TTC549 (cell line): Measurements from ENCODE around the gene GNA14.
"Not testable (repeated sequence)": the region's sequence is repeated elsewhere in the genome, so short reads cannot be mapped to it uniquely, and the experiment has no call there.

Source experiments
- FAIRE-seq: peaks from 2 replicates; lab custom pipeline; 2012; peaks lifted over from hg19 to GRCh38; lab: Jason Lieb, UNC

Gene GNA14

DNA sequence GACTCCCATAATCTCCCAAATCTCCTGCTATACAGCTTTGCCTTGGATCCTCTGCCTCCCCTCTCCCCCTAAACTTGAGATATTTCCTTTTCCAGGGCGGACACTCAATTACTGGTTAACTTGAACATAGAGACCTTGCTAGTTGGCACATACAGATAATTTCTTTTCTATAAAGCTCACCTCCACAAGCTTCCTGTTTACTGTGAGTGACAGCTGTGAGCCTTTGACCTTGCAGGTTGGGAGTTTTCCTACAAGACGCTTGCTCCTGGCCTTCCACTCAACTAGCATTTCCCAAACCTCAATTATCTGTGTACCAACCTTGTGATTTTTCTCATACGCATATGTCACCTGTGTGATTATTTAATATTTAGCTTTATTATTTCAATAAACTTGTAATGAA, 114.5 kb downstream of the GNA14 start:
- FAIRE-seq, result no peak

DNA sequence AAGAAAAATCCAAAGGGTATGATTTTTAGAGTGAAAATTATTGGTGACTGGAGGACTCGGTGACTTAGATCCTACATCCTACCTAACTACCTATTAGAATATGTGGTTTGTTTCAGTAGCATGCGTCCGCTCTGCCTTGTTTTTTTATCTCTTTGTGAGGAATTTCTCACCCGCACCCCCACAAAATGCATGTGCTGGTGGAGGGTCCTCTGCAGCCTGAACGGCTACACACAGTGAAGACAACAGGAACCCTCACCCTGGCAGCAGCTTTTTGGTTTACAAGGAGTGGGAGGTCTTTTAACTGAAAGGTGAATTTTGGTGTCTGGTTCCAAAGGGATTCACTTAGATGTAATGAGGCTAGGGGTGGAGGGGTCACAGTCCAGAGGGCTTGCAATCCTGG, 115.5 kb downstream of the GNA14 start:
- no peak for FAIRE-seq

DNA sequence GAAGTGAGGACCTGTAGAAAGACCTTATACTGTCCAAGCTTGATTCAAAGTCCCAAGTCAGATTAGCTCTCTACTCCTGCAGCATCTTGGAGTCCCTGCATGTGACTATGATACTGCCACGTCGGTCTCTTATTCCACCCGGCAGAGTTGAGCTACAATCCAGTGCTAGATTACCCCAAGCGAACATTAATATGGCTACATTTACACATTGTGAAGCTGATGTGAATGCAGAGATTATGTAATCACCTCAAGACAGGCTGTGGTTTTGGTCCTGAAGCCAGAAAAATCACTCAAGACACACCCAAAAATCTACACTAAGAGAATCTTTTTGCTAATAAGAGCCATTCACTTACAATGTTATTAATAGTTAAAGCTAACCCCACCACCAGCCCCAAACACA, 116.7 kb downstream of the GNA14 start:
- no peak for FAIRE-seq

DNA sequence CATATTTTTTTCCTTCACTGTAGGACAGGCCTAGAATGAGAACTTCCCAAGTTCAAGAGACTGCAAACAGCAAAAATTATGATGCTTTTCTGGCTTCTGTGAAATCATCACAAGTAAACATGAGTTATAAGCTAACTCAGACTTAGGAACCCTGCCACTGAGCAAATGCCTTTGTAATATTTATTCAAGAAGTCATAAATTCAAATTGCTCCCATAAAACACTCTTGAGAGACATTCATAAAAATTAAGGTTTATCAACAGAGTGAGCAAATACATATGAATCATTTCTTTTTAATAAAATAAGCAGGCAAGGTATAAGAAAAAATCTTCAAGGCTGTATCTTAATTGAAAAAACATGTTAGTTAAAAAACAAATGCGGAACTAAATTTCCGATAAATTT, 124.2 kb downstream of the GNA14 start:
- FAIRE-seq, result no peak

DNA sequence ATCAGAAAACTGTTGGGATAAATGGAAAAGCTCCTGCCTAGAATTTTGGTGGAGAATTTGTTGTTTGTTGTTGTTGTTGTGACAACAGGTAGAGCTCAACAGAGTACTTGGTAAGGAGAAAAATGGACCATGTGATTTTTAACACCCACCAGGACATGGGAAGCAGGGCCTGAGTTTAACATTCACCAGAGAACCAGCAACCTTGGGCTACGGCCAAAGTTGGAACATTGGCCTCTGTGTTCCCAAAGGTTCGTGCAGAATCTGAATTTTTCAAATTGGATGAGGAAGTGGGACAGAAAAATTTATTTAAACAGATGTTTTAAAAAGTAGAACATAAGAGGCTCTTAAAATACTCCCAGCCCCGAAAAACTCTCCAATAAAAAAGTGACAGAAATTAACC, 127.0 kb downstream of the GNA14 start:
- FAIRE-seq, result no peak

DNA sequence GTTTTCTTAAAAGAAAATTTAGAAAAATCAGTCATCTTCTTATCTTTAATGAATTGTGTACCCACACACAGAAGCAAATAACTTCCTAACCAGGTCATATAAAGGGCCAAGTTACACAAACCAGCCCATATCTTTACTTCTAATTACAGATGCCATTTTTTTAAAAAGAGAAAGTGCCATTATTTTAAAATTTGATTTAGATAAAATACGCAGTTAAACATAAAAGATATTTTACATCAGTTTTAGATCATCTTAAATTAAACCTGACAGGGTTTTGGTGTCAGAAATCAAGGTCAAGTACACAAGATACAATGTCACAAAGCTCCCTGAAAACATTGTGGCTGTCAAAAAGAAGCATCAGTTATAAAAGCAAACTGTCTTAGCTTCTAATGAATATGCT, 129.4 kb downstream of the GNA14 start:
- FAIRE-seq, result no peak

DNA sequence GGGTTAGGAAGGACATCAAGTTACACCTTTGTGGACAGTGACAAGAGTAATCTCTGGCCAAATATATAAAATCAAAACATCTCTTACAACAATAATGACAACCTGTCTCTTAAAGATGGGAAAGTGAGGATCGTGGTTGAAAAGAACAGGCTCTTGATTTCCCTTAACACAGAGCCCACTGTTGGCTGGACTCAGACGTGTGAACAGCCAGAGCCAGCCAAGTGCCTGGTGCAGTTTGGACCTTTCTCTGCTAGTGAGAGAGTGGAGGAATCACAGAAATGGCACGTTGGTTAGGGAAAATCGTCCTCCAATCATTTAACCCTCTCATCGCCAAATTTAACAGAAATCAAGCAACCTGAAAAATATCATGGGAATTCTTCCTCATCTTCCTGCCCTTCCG, 131.3 kb downstream of the GNA14 start:
- FAIRE-seq, result no peak

DNA sequence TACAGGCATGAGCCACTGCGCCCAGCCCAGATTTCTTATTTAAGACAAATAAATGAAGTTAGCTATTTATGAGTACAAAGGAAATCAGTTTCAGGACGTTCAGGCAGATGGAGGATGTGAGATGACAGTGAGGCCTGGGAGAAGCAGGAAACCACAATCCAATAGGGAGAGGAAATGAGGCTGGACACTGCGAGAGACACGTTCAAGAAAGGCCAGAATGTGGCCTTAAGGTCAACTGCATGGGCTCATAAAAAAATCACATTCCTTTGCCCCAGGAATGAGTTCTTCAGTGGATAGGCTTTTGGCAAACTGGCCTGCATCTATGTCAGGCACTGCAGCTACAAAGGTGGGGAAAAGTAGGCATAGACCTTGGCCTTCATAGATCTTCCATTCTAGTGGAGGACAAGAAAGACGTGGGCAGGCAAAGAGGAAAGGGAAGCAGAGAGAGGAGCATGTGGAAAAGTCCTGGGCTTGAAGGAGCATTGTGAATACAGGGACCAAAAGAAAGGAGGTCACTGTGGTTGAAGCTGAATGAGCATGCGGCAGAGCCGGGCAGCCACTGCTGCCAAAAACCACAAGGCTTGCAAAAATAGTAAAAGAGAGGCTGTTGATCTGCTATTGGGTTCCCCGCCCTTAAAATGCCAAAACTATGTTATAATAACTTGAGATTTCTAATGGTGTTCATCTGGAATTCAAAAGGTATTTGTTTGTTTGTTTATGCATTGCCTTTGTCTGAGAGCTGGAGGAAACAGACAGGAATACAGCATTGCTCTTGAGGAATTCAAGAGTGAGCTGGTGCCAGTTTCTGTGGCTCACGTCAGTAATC, 133.0 kb downstream of the GNA14 start:
- FAIRE-seq, result no peak

DNA sequence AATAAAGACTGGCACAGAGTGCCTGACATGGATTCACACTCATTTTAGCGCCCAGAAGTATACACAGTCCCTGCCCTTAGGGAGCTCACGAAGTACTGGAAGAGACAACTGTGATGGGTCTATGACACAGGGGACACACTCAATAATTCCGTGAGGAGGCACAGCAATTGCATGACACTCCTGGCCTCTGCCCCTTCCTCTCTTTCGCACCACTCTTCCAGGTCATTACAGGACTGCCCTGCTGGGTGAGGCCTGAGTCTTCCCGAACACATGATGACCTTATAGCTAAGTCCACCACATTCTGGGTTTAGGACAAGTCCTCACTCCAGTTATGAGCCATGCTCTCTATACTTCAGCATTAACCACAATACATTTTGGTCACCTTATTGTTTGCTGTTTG, 134.7 kb downstream of the GNA14 start:
- FAIRE-seq, result no peak

DNA sequence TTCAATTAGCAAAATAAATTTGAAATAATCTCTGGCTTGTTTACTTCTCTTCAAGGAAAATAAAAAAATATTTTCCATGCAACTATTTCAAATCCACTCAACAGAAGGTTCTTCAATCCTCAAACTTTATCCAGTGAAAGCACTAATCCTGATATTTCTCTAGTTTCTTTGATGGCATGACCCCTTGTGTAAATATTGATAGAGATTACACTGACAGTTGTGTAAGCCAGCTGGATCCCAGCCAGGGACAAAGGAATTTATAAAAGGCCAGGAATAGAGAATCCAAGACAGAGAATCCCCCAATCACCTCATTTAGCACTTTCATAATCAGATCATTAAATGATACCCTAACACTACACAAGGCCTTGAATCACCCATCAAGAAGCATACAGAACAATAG, 135.2 kb downstream of the GNA14 start:
- no peak for FAIRE-seq

DNA sequence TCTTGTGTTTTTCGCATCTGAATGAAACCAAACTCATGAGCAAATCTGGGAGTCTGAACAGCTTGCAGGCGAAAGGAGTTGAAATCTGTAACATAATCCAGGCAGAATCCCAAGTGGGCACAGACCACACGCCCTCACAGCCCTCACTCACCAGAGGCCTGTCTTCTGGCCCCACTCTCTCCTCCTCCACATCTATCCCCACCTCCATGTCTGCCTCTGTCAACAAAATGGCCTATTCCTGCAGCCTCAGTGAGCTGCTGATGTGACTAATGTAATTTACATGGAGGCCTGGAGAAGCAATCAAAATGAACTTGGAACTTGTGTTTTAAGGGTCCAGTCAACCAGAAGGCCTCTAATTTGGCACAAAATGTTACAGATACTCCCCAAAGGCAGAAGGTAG, 136.6 kb downstream of the GNA14 start:
- no peak for FAIRE-seq

DNA sequence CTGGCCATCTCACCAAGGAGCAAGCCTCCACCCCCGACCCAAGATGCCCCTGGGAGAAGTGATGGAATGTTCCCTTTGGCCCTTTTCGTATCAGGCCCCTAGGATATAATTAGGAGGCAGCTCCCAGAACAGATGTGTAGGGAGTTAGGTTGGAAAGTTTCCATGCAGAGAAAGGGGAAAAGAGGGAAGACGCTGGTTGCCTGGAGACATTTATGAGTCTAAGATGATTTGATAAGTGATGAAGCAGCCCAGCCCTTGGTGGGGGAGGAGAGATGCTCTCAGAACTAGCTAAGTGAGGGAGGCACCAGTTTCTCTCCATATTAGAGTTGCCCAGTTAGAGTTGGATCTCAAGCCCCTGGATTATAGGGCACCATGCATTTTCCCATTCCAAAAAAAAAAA, 137.5 kb downstream of the GNA14 start:
- FAIRE-seq, result no peak

DNA sequence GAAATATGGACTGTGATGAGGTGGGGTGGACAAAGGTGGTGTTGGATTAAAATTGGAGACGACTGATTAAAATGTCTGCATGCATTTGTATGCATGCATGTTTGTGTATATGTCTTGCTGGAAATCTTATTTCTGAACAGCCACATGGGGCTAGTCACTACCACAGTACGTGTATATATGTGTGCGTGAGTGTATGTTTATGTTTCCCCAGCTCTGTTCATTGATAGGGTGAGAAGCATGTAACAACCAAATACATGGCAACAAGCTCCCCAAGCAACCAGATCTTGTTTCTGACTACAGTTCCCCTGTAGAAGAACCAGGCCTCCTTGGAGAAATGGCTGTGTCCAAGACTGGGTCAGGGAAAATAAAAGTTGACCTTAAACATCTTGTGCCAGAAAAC, 139.7 kb downstream of the GNA14 start:
- no peak for FAIRE-seq

DNA sequence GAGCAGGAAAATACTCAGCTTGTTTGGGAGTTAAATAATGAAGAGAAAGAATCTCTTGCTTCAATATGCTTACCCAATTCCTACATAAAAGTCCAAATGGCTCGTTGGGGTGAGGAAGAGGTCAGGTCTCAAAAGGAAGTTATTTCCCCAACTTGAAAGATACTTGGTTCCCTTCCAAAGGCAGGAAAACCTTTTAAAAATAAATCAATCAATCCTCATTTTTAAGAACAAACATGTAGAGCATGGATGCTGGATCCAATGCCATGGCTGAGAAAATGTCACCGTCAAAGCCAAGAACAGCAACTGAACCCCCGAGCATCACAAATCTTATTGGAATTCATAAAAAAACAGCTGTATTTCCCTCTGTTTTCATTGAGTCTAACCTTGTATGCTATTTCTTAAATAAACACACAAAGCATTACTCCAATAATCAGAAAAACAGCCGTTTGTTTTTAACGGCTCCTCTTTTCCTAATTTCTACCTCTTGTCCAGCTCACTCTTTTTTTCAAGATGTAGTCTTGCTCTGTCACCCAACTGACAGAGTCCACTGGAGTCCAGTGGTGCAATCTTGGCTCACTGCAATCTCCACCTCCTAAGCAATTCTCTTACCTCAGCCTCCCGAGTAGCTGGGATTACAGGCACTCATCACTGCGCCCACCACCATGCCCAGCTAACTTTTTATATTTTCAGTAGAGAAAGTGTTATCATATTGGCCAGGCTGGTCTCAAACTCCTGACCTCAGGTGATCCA, 140.7 kb downstream of the GNA14 start:
- no peak for FAIRE-seq

DNA sequence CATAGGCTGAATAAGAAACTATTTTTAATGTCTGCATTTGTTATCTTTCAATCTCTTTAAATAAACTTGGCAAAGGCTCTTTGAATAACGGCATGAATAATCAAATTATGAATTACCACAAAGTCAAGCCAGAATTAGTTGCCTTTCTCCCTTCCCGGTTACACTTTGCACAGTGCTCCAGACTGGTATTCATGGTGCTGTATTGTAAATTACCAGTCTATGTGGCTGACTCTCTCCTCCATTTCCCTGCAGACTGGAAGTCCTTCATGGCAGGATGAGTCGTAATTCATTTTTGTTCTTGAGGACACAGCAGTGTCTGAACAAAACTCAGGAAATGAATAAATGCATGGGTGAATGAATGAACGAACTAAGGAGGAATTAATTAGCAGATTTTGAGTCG, 142.9 kb downstream of the GNA14 start:
- FAIRE-seq, result no peak

DNA sequence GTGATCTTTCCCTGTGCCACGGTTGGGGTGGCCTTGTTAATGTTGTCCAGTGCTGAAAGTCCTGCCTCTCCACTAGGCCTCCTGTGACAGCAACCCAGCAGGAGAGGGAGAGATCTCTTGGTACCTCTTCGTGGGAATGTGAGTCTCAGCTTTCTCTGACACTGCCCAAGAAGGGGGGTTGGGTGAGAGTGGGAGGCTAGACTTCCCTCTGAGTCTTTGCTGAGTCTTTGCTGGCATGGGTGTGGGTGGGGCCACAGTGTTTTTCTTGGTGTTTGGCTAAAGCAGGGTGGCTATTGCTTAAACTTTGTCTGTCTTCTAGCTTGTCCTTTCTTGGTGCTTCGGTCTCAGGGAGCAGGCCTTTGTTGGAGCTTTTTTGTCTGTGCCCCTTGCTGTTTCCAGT, 145.6 kb downstream of the GNA14 start:
- no peak for FAIRE-seq

DNA sequence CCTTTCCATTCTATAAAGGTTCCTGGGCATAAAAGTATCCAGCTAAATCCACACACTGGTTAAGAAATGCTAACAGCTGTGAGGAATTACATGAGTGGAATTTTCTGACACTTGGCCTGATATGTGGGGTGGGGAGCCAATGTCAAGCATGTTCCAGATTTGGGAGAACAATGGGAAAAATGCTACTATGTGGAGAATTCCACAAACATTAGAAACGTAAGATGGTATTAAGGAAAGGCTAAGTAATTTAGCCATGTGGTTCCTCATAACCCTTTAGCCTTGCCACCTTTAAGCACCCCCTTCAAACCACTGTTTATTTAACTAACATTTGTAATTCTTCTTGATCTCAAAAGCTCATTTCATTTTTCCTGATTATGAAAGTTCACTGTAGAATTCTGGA, 149.2 kb downstream of the GNA14 start:
- no peak for FAIRE-seq

DNA sequence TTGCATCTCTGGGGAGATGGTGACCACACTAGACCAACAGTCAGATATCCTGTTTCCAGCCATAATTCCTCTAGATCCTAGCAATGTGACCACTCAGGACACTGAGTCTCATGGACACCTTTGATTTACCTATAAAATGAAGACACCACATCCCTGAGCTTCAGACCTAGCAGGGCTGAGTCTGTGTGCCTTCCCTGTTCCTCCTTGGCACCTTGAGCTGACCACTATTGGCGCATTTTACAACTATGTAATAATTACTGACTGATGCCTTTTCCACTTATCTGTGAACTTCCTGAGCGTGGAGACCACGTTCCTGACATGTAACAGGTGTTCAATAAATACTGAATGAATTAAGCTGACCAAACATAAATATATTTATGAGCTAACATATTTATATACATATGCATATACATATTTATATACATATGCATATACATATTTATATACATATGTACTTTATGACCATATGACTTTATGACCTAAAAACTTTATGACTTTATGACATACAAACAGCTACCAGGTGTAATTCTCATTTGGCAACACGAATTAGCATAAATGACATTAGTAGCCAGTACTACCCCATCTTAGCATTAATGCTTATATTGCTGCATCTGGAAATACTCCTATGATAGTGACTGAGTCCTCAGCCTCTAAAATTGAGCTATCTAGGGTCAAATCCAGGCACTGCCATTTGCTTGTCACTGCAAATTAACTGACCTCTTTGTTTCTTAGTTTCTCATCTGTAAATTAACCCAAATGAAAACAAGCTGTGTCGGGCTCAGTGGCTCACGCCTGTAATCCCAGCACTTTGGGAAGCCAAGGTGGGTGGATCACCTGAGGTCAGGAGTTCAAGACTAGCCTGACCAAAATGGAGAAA, 150.6 kb downstream of the GNA14 start:
- FAIRE-seq, result no peak

DNA sequence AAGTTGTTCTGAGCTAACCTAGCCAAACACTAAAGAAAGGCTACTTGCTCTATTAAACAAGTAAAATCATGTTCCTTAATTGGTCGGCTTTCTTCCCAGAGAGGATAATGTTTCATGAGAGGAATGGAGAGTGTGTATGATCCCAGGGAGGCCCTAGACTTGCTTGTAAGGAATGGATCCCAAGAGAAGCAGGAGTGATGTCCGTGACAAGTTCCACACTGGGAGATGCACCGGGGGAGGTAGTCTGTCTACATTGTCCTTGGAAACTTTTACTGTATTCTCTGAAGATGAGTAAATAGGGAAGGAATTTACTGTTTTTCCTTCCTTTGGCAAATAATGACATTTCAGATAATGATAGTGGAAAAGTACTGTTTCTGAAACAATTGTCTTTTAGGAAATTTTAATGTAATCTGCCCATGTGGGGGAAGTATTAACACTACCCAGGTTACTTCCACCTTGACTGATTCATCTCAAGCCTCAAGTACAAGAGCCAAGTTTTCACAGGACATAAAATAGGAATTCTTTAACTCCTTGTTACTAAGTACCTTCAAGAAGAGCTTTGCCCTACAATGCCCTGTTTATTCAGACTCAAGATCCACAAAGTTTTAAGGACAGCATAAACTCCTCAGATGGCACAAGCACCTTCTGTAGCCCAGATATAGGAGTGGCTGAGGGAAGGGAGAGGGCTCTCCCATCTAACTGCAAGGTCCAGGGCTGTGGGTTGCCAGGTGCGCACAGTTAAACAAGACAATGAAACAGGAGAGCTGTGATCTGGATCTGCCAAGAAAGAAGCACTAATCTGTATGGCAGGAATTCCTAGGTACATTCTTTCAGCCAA, 152.1 kb downstream of the GNA14 start:
- no peak for FAIRE-seq

DNA sequence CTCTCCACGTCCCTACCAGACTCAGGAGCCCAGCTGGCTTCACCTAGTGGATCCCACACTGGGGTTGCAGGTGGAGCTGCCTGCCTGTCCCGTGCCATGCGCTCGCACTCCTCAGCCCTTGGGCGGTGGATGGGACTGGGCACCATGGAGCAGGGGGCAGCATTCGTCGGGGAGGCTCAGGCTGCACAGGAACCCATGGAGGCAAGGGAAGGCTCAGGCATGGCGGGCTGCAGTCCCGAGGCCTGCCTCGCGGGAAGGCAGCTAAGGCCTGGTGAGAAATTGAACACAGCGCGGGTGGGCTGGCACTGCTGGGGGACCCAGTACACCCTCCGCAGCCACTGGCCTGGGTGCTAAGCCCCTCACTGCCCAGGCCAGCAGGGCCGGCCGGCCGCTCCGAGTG, 157.8 kb downstream of the GNA14 start:
- FAIRE-seq, result not testable (repeated sequence)

DNA sequence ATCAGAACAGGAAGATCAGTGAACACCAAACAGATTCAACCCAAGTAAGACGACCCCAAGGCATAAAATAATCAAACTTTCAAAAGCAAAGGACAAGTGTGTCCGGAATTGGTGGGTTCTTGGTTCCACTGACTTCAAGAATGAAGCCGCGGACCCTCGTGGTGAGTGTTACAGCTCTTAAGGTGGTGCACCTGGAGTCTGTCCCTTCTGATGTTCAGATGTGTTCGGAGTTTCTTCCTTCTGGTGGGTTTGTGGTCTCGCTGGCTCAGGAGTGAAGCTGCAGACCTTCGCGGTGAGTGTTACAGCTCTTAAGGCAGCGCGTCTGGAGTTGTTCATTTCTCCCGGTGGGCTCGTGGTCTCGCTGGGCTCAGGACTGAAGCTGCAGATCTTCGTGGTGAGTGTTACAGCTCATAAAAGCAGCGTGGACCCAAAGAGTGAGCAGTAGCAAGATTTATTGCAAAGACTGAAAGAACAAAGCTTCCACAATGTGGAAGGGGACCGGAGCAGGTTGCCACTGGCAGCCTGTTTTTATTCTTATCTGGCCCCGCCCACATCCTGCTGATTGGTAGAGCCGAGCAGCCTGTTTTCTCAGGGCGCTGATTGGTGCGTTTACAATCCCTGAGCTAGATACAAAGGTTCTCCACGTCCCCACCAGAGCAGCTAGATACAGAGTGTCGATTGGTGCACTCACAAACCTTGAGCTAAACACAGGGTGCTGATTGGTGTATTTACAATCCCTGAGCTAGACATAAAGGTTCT, 158.5 kb downstream of the GNA14 start:
- not testable (repeated sequence) for FAIRE-seq
